PC-3 (cell line): Measurements from ENCODE around the gene PPP1R3G. TPM values are rescaled to one million over a fixed set of nuclear protein-coding genes. Genes with fewer than 3 reads are reported as not detected.

ENCODE experiments used
- ATAC-seq: fragments of 200-7000 bp; cut with Tn5 transposase; 2 replicates; pipeline ENCODE4 v1.9.1; 2020; ENCODE audit warnings: mild to moderate bottlenecking, moderate library complexity
- BruUV-seq: library from RNA; stranded (reverse); fragments of 400-500 nt; replicated peaks from 2 replicates; lab custom pipeline; 2021; lab: Mats Ljungman, UMichigan
- CTCF ChIA-PET: fragments of 300-600 bp; sonication (Branson Sonifier 250); formaldehyde crosslinking; loops from one replicate; lab custom pipeline; 2022; ENCODE audit warnings: antibody characterized with exemption; lab: Charles Lee
- POLR2A ChIA-PET: fragments of 300-600 bp; sonication (Branson Sonifier 250); formaldehyde crosslinking; loops from one replicate; lab custom pipeline; 2022; ENCODE audit warnings: antibody characterized with exemption; ENCODE audit not compliant: unreplicated experiment; lab: Charles Lee
- DNase-seq: peaks from one replicate; pipeline ENCODE4 v3.0.0-alpha.2; 2015
- H2AFZ ChIP-seq: fragments of 300-600 bp; sonication (generic); 2 replicates; pipeline ENCODE4 v1.6.0; 2016; ENCODE audit warnings: antibody characterized with exemption, low read length
- H3F3A ChIP-seq: fragments of 300-600 bp; sonication (generic); one replicate; pipeline ENCODE4 v1.6.0; 2017; ENCODE audit warnings: antibody characterized with exemption, low read length, control low read depth, mild to moderate bottlenecking; ENCODE audit not compliant: unreplicated experiment
- H3K27ac ChIP-seq: fragments of 300-600 bp; sonication (generic); 2 replicates; pipeline ENCODE4 v1.5.1; 2016; ENCODE audit warnings: mild to moderate bottlenecking, low read length
- H3K27me3 ChIP-seq: fragments of 300-600 bp; sonication (generic); 2 replicates; pipeline ENCODE4 v1.6.1; 2016; ENCODE audit warnings: low read length, mixed read lengths
- H3K36me3 ChIP-seq: fragments of 300-600 bp; sonication (generic); 2 replicates; pipeline ENCODE4 v1.6.1; 2016; ENCODE audit warnings: low read depth, mixed run types, low read length, mixed read lengths
- H3K4me1 ChIP-seq: fragments of 300-600 bp; sonication (generic); 2 replicates; pipeline ENCODE4 v1.5.1; 2016; ENCODE audit warnings: low read length; ENCODE audit not compliant: insufficient read depth
- H3K4me2 ChIP-seq: fragments of 300-600 bp; sonication (generic); 2 replicates; pipeline ENCODE4 v1.6.0; 2016; ENCODE audit warnings: low read length
- H3K4me3 ChIP-seq: fragments of 300-600 bp; sonication (generic); 2 replicates; pipeline ENCODE4 v1.5.1; 2016; ENCODE audit warnings: mild to moderate bottlenecking, low read length, mixed read lengths
- H3K79me2 ChIP-seq: fragments of 300-600 bp; sonication (generic); 2 replicates; pipeline ENCODE4 v1.6.1; 2017; ENCODE audit warnings: low read length, mixed read lengths
- H3K9ac ChIP-seq: fragments of 300-600 bp; sonication (generic); 2 replicates; pipeline ENCODE4 v1.6.0; 2016; ENCODE audit warnings: mild to moderate bottlenecking, low read length
- H3K9me2 ChIP-seq: fragments of 300-600 bp; sonication (generic); replicated peaks from 2 replicates; pipeline ENCODE4 v1.6.1; 2016; ENCODE audit warnings: mixed run types, low read length, mixed read lengths
- H3K9me3 ChIP-seq: fragments of 300-600 bp; sonication (generic); 2 replicates; pipeline ENCODE4 v1.6.1; 2016; ENCODE audit warnings: low read length, mixed read lengths
- H4K20me1 ChIP-seq: fragments of 300-600 bp; sonication (generic); 2 replicates; pipeline ENCODE4 v1.6.1; 2016; ENCODE audit warnings: low read length, mixed read lengths
- EZH2 ChIP-seq: fragments of 300-600 bp; sonication (generic); IDR thresholded peaks from one replicate; pipeline ENCODE4 v1.6.1; 2017; ENCODE audit warnings: antibody characterized with exemption, mild to moderate bottlenecking, low read length; ENCODE audit not compliant: unreplicated experiment
- EZH2phosphoT487 ChIP-seq: fragments of 300-600 bp; sonication (generic); IDR thresholded peaks from 2 replicates; pipeline ENCODE4 v1.6.1; 2018; ENCODE audit warnings: mild to moderate bottlenecking, antibody characterized with exemption, low read length, borderline replicate concordance
- intact Hi-C: fragments of 100-400 bp; cut with micrococcal nuclease; formaldehyde crosslinking; loops from 2 replicates; pipeline ENCODE4 v1.9.0; 2023
- total RNA-seq: library from RNA; depleted of rRNA; stranded (reverse); fragments of >200 nt; gene quantifications from 2 replicates; pipeline ENCODE4 v1.2.3, GENCODE V29; 2014
- TF ChIP-seq, protein P1 (sequence below): fragments of 300-600 bp; sonication (generic); conservative IDR thresholded peaks from 2 replicates; pipeline ENCODE4 v1.5.1; 2017; ENCODE audit warnings: antibody characterized with exemption, low read depth, mild to moderate bottlenecking, low read length

PPP1R3G gene
- total RNA-seq, 1 experiment from 2014 or later, result 2.8 TPM

- H2AFZ ChIP-seq, result peak overlapping the region; percentile 98; the same call in 1 of the 2 replicates
- POLR2A ChIA-PET, result no interaction called here
- BruUV-seq, result no TSS peak
Measured at GRCh38 chr6:5083813-5084359, 1.3 kb upstream of the PPP1R3G start.

DNA sequence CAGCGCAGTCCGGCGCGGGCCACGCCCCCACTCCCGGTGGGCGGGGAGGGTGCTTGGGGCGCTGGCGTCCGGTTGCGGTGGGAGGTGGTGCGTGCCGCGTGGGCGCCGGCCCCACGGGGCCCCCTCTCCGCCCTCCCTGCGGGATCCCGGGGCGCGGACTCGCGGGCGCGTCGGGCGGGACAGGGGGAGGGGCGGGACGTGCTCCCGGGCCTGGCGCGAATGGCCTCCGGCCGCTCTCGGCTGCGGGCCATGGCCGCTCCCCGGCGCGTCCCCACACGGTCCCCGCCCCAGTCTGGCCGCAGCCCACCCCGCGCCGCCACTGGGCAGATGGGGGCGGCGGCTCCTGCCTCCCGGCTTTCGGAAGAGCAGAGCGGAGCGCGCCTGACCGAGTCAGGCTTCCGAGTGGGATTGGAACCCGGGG is 771 bp upstream of the PPP1R3G start:
- peak; percentile 12 for ATAC-seq
- H3K4me1 ChIP-seq, result peaks cover 35% of the 10 kb centered on the region
- ChIA-PET CTCF (no interaction called here), POLR2A (no interaction called here)
- H2AFZ ChIP-seq, result peak overlapping the region; percentile 98
- no peaks in the 10 kb centered on the region for H3F3A ChIP-seq
- peak overlapping the region; percentile 95 for H3K4me2 ChIP-seq
- intact Hi-C loops, result no loop called here
- peak overlapping the region; percentile 78 for H3K4me3 ChIP-seq
- no peaks in the 10 kb centered on the region for H4K20me1 ChIP-seq
- DNase-seq, result no peak
- no peaks in the 10 kb centered on the region for H3K27me3 ChIP-seq
- no peak overlapping the region for H3K27ac ChIP-seq
- H3K9ac ChIP-seq, result peak overlapping the region; percentile 44
- no peaks in the 10 kb centered on the region for H3K9me2 ChIP-seq
- TF ChIP-seq EZH2 (no peak), EZH2phosphoT487 (no peak)
- TF ChIP-seq, protein P1, sequence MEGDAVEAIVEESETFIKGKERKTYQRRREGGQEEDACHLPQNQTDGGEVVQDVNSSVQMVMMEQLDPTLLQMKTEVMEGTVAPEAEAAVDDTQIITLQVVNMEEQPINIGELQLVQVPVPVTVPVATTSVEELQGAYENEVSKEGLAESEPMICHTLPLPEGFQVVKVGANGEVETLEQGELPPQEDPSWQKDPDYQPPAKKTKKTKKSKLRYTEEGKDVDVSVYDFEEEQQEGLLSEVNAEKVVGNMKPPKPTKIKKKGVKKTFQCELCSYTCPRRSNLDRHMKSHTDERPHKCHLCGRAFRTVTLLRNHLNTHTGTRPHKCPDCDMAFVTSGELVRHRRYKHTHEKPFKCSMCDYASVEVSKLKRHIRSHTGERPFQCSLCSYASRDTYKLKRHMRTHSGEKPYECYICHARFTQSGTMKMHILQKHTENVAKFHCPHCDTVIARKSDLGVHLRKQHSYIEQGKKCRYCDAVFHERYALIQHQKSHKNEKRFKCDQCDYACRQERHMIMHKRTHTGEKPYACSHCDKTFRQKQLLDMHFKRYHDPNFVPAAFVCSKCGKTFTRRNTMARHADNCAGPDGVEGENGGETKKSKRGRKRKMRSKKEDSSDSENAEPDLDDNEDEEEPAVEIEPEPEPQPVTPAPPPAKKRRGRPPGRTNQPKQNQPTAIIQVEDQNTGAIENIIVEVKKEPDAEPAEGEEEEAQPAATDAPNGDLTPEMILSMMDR, result no peak
- H3K79me2 ChIP-seq, result no peaks in the 10 kb centered on the region
- H3K36me3 ChIP-seq, result no peaks in the 10 kb centered on the region
- BruUV-seq, result no TSS peak
- no peaks in the 10 kb centered on the region for H3K9me3 ChIP-seq

More at GRCh38 chr6:5083813-5084359, 1.3 kb upstream of the PPP1R3G start:
- Histone ChIP-seq H3F3A (no peaks in the 10 kb centered on the region), H3K4me3 (peak overlapping the region; percentile 78; the same call in 1 of the 2 replicates), H3K9me2 (no peaks in the 10 kb centered on the region), H3K27ac (no peak overlapping the region), H4K20me1 (no peaks in the 10 kb centered on the region), H3K4me1 (peaks cover 35% of the 10 kb centered on the region), H3K9ac (no peak overlapping the region), H3K9me3 (no peaks in the 10 kb centered on the region), H3K27me3 (no peaks in the 10 kb centered on the region), H3K79me2 (no peaks in the 10 kb centered on the region), H3K36me3 (no peaks in the 10 kb centered on the region), H3K4me2 (peak overlapping the region; percentile 95)
- no peak for TF ChIP-seq EZH2phosphoT487
- TF ChIP-seq, protein P1, result no peak
- TF ChIP-seq EZH2, result no peak
- no peak for DNase-seq
- intact Hi-C loops, result no loop called here
- CTCF ChIA-PET, result no interaction called here
- no peak for ATAC-seq

DNA sequence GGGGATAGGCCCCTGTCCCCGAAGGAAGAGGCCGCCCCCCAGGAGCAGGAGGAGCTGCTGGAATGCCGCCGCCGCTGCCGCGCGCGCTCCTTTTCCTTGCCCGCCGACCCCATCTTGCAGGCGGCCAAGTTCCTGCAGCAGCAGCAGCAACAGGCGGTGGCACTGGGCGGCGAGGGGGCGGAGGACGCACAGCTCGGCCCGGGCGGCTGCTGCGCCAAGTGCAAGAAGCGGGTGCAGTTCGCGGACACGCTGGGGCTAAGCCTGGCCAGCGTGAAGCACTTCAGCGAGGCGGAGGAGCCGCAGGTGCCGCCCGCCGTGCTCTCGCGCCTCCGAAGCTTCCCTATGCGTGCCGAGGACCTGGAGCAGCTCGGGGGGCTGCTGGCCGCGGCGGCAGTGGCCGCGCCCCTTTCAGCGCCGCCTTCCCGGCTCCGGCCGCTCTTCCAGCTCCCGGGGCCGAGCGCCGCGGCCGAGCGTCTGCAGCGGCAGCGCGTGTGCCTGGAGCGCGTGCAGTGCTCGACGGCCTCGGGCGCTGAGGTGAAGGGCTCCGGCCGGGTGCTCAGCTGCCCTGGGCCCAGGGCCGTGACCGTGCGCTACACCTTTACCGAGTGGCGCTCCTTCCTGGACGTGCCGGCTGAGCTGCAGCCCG is 630 bp downstream of the PPP1R3G start:
- Histone ChIP-seq H3K9me3 (no peaks in the 10 kb centered on the region), H4K20me1 (no peaks in the 10 kb centered on the region), H3K36me3 (no peaks in the 10 kb centered on the region), H3K4me2 (peak overlapping the region; percentile 95), H3K9me2 (no peaks in the 10 kb centered on the region), H3K4me3 (peak overlapping the region; percentile 78), H3K79me2 (no peaks in the 10 kb centered on the region), H3K9ac (peak overlapping the region; percentile 44), H3K4me1 (peaks cover 35% of the 10 kb centered on the region), H3K27ac (no peak overlapping the region), H3K27me3 (no peaks in the 10 kb centered on the region), H2AFZ (peak overlapping the region; percentile 98), H3F3A (no peaks in the 10 kb centered on the region)
- peak; percentile 42 for DNase-seq
- CTCF ChIA-PET, result no interaction called here
- intact Hi-C loops, result no loop called here
- no peak for TF ChIP-seq EZH2
- TF ChIP-seq EZH2phosphoT487, result no peak
- TF ChIP-seq, protein P1, result no peak
- BruUV-seq, result no TSS peak
- POLR2A ChIA-PET, result no interaction called here
- peak; percentile 27 for ATAC-seq
